Measurements from ENCODE around the gene GRK5.

DNA sequence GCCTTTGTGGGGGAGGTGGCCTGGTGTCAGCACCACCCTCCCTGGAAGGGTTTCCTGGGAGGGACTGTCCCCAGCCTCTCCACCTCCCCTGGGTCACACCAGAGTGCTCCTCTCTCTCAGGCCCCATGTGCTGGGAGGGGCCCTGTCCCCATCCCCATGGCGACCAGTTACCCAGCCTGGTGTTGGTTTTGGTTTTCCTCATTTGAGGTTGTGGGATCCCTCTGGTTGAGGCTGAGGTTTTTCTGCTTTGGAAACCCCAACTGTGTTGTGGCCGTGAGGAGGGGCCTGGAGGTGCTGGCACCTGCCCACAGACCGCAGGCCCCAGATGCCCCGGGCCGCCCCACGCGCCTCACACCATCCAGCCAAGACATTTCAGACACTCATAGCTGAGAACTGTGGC lies 106.3 kb downstream of the GRK5 start:
- TF ChIP-seq, protein P1, sequence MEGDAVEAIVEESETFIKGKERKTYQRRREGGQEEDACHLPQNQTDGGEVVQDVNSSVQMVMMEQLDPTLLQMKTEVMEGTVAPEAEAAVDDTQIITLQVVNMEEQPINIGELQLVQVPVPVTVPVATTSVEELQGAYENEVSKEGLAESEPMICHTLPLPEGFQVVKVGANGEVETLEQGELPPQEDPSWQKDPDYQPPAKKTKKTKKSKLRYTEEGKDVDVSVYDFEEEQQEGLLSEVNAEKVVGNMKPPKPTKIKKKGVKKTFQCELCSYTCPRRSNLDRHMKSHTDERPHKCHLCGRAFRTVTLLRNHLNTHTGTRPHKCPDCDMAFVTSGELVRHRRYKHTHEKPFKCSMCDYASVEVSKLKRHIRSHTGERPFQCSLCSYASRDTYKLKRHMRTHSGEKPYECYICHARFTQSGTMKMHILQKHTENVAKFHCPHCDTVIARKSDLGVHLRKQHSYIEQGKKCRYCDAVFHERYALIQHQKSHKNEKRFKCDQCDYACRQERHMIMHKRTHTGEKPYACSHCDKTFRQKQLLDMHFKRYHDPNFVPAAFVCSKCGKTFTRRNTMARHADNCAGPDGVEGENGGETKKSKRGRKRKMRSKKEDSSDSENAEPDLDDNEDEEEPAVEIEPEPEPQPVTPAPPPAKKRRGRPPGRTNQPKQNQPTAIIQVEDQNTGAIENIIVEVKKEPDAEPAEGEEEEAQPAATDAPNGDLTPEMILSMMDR (IDR thresholded peaks at IDR 0.05): no peak
- TF ChIP-seq EZH2 (IDR thresholded peaks at IDR 0.05) (no peak), EZH2phosphoT487 (IDR thresholded peaks at IDR 0.05) (no peak)
